ENCODE data around the gene ZNF17.

- TF ChIP-seq CTCF (conservative IDR thresholded peaks at IDR 0.05; ENCODE audit: low read length) (no peak), EZH2phosphoT487 (IDR thresholded peaks at IDR 0.05; ENCODE audit: borderline replicate concordance) (no peak)
Measured at GRCh38 chr19:57366776-57367175, 44.2 kb upstream of the ZNF17 start.
